GM18907 (cell line): Measurements from ENCODE around the gene NGFR.

Source experiments
- ATAC-seq: cut with Tn5 transposase; IDR thresholded peaks from one replicate; pipeline ENCODE4 v1.9.1; 2021; ENCODE audit warnings: mild to moderate bottlenecking, moderate library complexity; ENCODE audit not compliant: unreplicated experiment

The NGFR gene

GRCh38 chr17:49469831-49470810 is 25.0 kb upstream of the NGFR start:
- ATAC-seq, result no peak

GRCh38 chr17:49471089-49471683 is 23.9 kb upstream of the NGFR start:
- no peak for ATAC-seq

- ATAC-seq, result no peak
Observed at GRCh38 chr17:49471769-49472168, 23.3 kb upstream of the NGFR start.

- ATAC-seq, result no peak
Observed at GRCh38 chr17:49472527-49472926, 22.6 kb upstream of the NGFR start.

GRCh38 chr17:49473900-49474751 is 21.0 kb upstream of the NGFR start:
- ATAC-seq, result no peak

- ATAC-seq, result no peak
Observed at GRCh38 chr17:49477709-49478108, 17.4 kb upstream of the NGFR start.

- no peak for ATAC-seq
Observed at GRCh38 chr17:49480836-49481615, 14.1 kb upstream of the NGFR start.

GRCh38 chr17:49482144-49482817 is 12.8 kb upstream of the NGFR start:
- ATAC-seq, result no peak

- ATAC-seq, result no peak
Observed at GRCh38 chr17:49483599-49484509, 11.2 kb upstream of the NGFR start.

- no peak for ATAC-seq
Observed at GRCh38 chr17:49484588-49484987, 10.5 kb upstream of the NGFR start.

GRCh38 chr17:49486012-49486641 is 9.0 kb upstream of the NGFR start:
- no peak for ATAC-seq

GRCh38 chr17:49487183-49487582 is 7.9 kb upstream of the NGFR start:
- ATAC-seq, result no peak

- no peak for ATAC-seq
Observed at GRCh38 chr17:49488612-49489011, 6.5 kb upstream of the NGFR start.

GRCh38 chr17:49489348-49489747 is 5.7 kb upstream of the NGFR start:
- ATAC-seq, result no peak

- ATAC-seq, result no peak
Observed at GRCh38 chr17:49490276-49490675, 4.8 kb upstream of the NGFR start.

- ATAC-seq, result no peak
Observed at GRCh38 chr17:49491192-49491769, 3.8 kb upstream of the NGFR start.

- ATAC-seq, result no peak
Observed at GRCh38 chr17:49494399-49494985, 601 bp upstream of the NGFR start.

GRCh38 chr17:49495842-49496182 is 719 bp downstream of the NGFR start:
- no peak for ATAC-seq
